ENCODE data around the gene MEIOC. TPM values are rescaled to one million over a fixed set of nuclear protein-coding genes. Genes with fewer than 3 reads are reported as not detected.
"Not testable (repeated sequence)": the region's sequence is repeated elsewhere in the genome, so short reads cannot be mapped to it uniquely, and the experiment has no call there.

MEIOC gene
- polyA plus RNA-seq, 1 experiment, result 0.21 TPM

DNA sequence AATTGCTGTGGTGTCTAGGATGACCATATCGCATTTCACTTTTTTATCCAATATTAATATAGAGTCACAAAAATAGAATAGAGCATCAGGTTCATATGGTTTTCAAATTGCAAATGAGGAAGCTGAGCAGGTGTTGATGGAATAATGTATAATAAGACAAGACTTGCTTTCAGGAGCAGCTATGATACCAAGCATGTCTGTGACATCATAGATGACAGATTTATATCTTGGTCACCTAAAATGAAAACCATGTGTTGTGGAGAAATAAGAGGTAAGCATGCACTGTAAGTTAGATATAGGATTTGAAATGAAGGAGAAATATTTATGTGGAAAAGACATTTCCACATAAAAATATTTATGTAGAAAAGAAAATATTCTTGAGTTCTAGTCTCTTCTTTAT is 8.6 kb downstream of the MEIOC start:
- ChIA-PET POLR2A (no interaction called here), CTCF (no interaction called here)
- H3K27me3 ChIP-seq (ENCODE audit: control insufficient read depth, insufficient read depth, low read length), result no peaks in the 10 kb centered on the region
- TF ChIP-seq, protein P1, sequence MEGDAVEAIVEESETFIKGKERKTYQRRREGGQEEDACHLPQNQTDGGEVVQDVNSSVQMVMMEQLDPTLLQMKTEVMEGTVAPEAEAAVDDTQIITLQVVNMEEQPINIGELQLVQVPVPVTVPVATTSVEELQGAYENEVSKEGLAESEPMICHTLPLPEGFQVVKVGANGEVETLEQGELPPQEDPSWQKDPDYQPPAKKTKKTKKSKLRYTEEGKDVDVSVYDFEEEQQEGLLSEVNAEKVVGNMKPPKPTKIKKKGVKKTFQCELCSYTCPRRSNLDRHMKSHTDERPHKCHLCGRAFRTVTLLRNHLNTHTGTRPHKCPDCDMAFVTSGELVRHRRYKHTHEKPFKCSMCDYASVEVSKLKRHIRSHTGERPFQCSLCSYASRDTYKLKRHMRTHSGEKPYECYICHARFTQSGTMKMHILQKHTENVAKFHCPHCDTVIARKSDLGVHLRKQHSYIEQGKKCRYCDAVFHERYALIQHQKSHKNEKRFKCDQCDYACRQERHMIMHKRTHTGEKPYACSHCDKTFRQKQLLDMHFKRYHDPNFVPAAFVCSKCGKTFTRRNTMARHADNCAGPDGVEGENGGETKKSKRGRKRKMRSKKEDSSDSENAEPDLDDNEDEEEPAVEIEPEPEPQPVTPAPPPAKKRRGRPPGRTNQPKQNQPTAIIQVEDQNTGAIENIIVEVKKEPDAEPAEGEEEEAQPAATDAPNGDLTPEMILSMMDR (IDR thresholded peaks at IDR 0.05; ENCODE audit: low read depth, low read length), result no peak
- no peak for DNase-seq (ENCODE audit: low read depth, low spot score)
- H3K9me3 ChIP-seq (ENCODE audit: control insufficient read depth, insufficient read depth, low read length), result no peaks in the 10 kb centered on the region
- no peak overlapping the region for H3K27ac ChIP-seq (ENCODE audit: low read depth, low read length)
- H3K4me3 ChIP-seq (ENCODE audit: low read depth, low read length), result no peak overlapping the region

GRCh38 chr17:44666006-44666405 is 9.7 kb downstream of the MEIOC start:
- H3K9me3 ChIP-seq (ENCODE audit: control insufficient read depth, insufficient read depth, low read length), result no peaks in the 10 kb centered on the region
- ChIA-PET CTCF (no interaction called here), POLR2A (no interaction called here)
- no peak for DNase-seq (ENCODE audit: low read depth, low spot score)
- no peak overlapping the region for H3K27ac ChIP-seq (ENCODE audit: low read depth, low read length)
- TF ChIP-seq, protein P1 (IDR thresholded peaks at IDR 0.05; ENCODE audit: low read depth, low read length), result no peak
- H3K27me3 ChIP-seq (ENCODE audit: control insufficient read depth, insufficient read depth, low read length), result no peaks in the 10 kb centered on the region
- H3K4me3 ChIP-seq (ENCODE audit: low read depth, low read length), result no peak overlapping the region

GRCh38 chr17:44672479-44673093 is 16.3 kb downstream of the MEIOC start:
- Histone ChIP-seq H3K27me3 (ENCODE audit: control insufficient read depth, insufficient read depth, low read length) (no peaks in the 10 kb centered on the region), H3K4me3 (ENCODE audit: low read depth, low read length) (no peak overlapping the region), H3K9me3 (ENCODE audit: control insufficient read depth, insufficient read depth, low read length) (no peaks in the 10 kb centered on the region), H3K27ac (ENCODE audit: low read depth, low read length) (no peak overlapping the region)
- ChIA-PET CTCF (interaction anchor here (0.5 to 3.7 kb wide), 18 partner anchors 9 to 1033 kb away, joined by 3 to 31 read pairs (median 3); partner anchors contain the start of gene MEIOC), POLR2A (interaction anchor here (1.1 kb wide), 1 partner anchor 20 kb away, joined by 3 read pairs; no protein-coding TSS in a partner anchor)
- DNase-seq (ENCODE audit: low read depth, low spot score), result no peak
- TF ChIP-seq, protein P1 (IDR thresholded peaks at IDR 0.05; ENCODE audit: low read depth, low read length), result peak; percentile 76

DNA sequence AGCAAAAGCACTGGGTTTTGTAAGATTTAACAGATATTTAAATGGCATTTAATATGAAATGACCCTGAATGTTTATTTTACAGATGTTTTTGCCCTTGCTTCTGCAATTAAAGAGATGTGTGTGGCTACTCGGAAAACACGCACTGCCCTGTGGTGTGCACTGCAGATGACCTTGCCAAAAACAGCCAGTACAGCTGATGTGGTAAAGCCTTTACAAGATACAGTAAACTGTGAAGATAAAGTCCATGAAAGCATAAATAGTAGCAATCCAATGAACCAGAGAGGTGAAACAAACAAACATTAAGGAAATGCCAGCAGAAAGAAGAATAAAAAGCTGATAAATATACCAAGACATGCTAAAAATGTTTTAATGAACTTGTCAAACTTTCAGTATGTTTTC is 17.6 kb downstream of the MEIOC start:
- ChIA-PET POLR2A (no interaction called here), CTCF (no interaction called here)
- no peak overlapping the region for H3K27ac ChIP-seq (ENCODE audit: low read depth, low read length)
- no peak overlapping the region for H3K4me3 ChIP-seq (ENCODE audit: low read depth, low read length)
- TF ChIP-seq, protein P1 (IDR thresholded peaks at IDR 0.05; ENCODE audit: low read depth, low read length), result no peak
- no peak for DNase-seq (ENCODE audit: low read depth, low spot score)
- no peaks in the 10 kb centered on the region for H3K9me3 ChIP-seq (ENCODE audit: control insufficient read depth, insufficient read depth, low read length)
- no peaks in the 10 kb centered on the region for H3K27me3 ChIP-seq (ENCODE audit: control insufficient read depth, insufficient read depth, low read length)

GRCh38 chr17:44677136-44677535 is 20.9 kb downstream of the MEIOC start:
- H3K4me3 ChIP-seq (ENCODE audit: low read depth, low read length), result no peak overlapping the region
- H3K9me3 ChIP-seq (ENCODE audit: control insufficient read depth, insufficient read depth, low read length), result no peaks in the 10 kb centered on the region
- POLR2A ChIA-PET, result interaction anchor here (0.5 kb wide), 1 partner anchor 81 kb away, joined by 3 read pairs; no protein-coding TSS in a partner anchor
- CTCF ChIA-PET, result no interaction called here
- TF ChIP-seq, protein P1 (IDR thresholded peaks at IDR 0.05; ENCODE audit: low read depth, low read length), result no peak
- no peak overlapping the region for H3K27ac ChIP-seq (ENCODE audit: low read depth, low read length)
- no peak for DNase-seq (ENCODE audit: low read depth, low spot score)
- H3K27me3 ChIP-seq (ENCODE audit: control insufficient read depth, insufficient read depth, low read length), result no peaks in the 10 kb centered on the region

DNA sequence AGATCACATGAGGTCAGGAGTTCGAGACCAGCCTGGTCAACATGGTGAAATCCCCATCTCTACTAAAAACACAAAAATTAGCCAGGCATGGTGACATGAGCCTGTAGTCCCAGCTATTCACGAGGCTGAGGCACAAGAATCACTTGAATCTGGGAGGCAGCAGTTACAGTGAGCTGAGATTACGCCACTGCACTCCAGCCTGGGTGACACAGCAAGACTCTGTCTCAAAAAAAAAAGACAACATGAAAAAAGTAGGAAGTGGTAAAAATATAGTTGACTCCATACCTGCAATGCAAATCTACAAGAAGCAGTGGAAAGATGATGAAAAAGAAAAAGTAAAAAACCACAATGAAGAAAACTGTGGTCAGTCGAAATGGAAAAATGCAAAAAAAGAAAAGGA is 27.0 kb downstream of the MEIOC start:
- H3K27ac ChIP-seq (ENCODE audit: low read depth, low read length); POLR2A ChIA-PET; DNase-seq (ENCODE audit: low read depth, low spot score); H3K27me3 ChIP-seq (ENCODE audit: control insufficient read depth, insufficient read depth, low read length); H3K9me3 ChIP-seq (ENCODE audit: control insufficient read depth, insufficient read depth, low read length); H3K4me3 ChIP-seq (ENCODE audit: low read depth, low read length): not testable (repeated sequence)
- CTCF ChIA-PET, result interaction anchor here (1.4 kb wide), 1 partner anchor 11 kb away, joined by 4 read pairs; no protein-coding TSS in a partner anchor

All from AG04450 (cell line).